Measurements from ENCODE around the gene FZD2. TPM values are rescaled to one million over a fixed set of nuclear protein-coding genes. Genes with fewer than 3 reads are reported as not detected.
A peak's percentile ranks its signal among the peaks of the same experiment; 100 is the strongest.

Gene FZD2
- total RNA-seq, 1 donor from 2014 or later = 56.6 TPM

DNA sequence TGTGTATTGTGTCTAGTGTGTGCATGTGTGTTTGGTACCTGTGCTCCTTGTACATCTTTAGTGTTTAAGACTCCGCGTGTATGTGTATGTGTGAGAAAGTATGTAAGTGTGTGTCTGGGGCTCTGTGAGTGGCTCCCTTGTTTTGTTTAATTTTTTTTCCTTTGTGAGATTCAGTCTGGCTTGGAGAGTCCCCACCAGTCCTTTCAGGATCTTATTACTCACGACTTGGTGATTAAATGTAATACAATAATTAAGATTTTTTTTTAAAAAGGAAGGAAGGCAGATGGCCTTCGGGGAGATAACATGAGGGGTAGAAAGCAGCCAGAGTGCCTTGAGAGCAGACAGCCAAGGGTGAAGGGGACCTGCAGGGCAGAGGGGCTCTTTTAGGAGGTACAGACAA, 33.9 kb downstream of the FZD2 start:
- H3K36me3 Mint-ChIP-seq = no peaks in the 10 kb centered on the region
- no peak overlapping the region for H2AFZ ChIP-seq (replicated peaks)

DNA sequence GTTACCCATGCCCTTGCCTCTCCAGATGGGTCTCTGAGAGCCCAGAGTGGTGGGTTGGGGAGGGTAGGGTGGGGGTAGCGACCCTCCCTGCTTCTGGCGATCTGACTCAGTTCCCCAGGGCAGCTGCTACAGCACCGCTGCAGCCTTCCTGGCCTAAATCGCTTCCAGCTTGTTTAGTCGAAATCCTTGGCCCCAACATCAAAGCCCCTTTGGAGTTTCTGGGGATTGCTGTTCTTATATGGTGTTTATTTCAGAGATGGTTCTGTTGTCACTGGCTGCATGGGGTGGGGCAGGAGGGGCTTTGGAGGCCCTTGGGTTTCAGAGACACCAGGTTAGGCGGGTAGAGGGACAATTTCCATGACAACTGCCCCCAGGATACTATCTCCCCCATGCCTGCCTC, 35.9 kb downstream of the FZD2 start:
- DNase-seq (ENCODE audit: low spot score) = no peak
- H3K9me3 ChIP-seq (ENCODE audit: low read depth) = no peaks in the 10 kb centered on the region
- no peaks in the 10 kb centered on the region for H3K36me3 ChIP-seq
- no peaks in the 10 kb centered on the region for H4K20me1 ChIP-seq (ENCODE audit: low read depth)
- H3K4me2 ChIP-seq = no peak overlapping the region
- H3K27me3 ChIP-seq = no peaks in the 10 kb centered on the region
- H2AFZ ChIP-seq (replicated peaks) = no peak overlapping the region
- Mint-ChIP-seq H3K9me3 (no peaks in the 10 kb centered on the region), H3K4me1 (peaks cover 10% of the 10 kb centered on the region), H3K4me3 (no peak overlapping the region), H3K36me3 (no peaks in the 10 kb centered on the region), H3K27me3 (ENCODE audit: insufficient read depth, low read depth) (peaks cover 9% of the 10 kb centered on the region), H3K27ac (no peak overlapping the region)
- H3K4me3 ChIP-seq = no peak overlapping the region
- H3F3A ChIP-seq (ENCODE audit: low read depth) = peaks cover 19% of the 10 kb centered on the region
- H3K9ac ChIP-seq = no peak overlapping the region
- no peaks in the 10 kb centered on the region for H3K4me1 ChIP-seq
- H3K79me2 ChIP-seq (ENCODE audit: low read depth) = no peaks in the 10 kb centered on the region
- no peak for TF ChIP-seq EZH2phosphoT487 (IDR thresholded peaks at IDR 0.05)
- H3K27ac ChIP-seq = no peak overlapping the region

More for the DNA sequence above, 33.9 kb downstream of the FZD2 start:
- Histone ChIP-seq H3K4me1 (no peaks in the 10 kb centered on the region), H3K27me3 (no peaks in the 10 kb centered on the region), H4K20me1 (ENCODE audit: low read depth) (no peaks in the 10 kb centered on the region), H3K4me3 (no peak overlapping the region), H3F3A (ENCODE audit: low read depth) (peaks cover 19% of the 10 kb centered on the region), H3K79me2 (ENCODE audit: low read depth) (no peaks in the 10 kb centered on the region), H3K9me3 (ENCODE audit: low read depth) (no peaks in the 10 kb centered on the region), H3K9ac (no peak overlapping the region), H3K36me3 (no peaks in the 10 kb centered on the region), H3K27ac (no peak overlapping the region), H3K4me2 (no peak overlapping the region)
- H3K4me1 Mint-ChIP-seq = peaks cover 15% of the 10 kb centered on the region
- DNase-seq (ENCODE audit: low spot score) = no peak
- no peak overlapping the region for H3K27ac Mint-ChIP-seq
- H3K27me3 Mint-ChIP-seq (ENCODE audit: insufficient read depth, low read depth) = peaks cover 2% of the 10 kb centered on the region
- H3K4me3 Mint-ChIP-seq = no peak overlapping the region
- no peaks in the 10 kb centered on the region for H3K9me3 Mint-ChIP-seq
- TF ChIP-seq CTCF (IDR thresholded peaks at IDR 0.05) (no peak), EZH2phosphoT487 (IDR thresholded peaks at IDR 0.05) (no peak), EZH2 (IDR thresholded peaks at IDR 0.05) (no peak)

DNA sequence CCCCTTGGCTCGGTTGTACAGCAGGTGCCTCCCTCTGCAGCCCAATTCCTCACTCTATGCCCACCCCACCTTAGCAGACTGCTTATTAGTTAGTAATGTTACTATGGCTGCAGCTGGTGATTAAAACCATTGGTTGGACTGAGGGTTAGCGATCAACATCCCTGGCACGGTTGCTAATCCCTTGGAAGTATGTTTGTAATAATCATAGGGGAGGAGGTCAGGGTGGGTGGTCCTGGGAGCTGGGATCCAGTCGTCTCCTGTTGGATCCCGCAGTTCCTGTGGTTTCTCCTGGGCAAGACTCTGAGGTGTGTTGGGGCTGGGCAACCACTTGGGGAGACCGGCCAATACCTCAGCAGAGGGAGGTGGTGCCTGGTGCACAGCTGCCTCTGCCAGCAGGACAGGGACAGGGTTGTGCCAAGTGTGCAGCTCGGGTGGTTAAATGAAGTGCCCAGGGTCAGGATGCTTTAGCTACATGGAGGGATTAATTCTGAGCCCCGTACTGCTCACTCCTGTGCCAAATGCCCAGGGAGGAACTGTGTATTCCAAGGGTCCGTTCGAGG, 38.0 kb downstream of the FZD2 start:
- H3K4me1 Mint-ChIP-seq = peaks cover 27% of the 10 kb centered on the region
- Histone ChIP-seq H2AFZ (replicated peaks) (no peak overlapping the region), H3K9ac (no peak overlapping the region), H3F3A (ENCODE audit: low read depth) (peaks cover 22% of the 10 kb centered on the region), H3K4me3 (no peak overlapping the region), H3K79me2 (ENCODE audit: low read depth) (no peaks in the 10 kb centered on the region), H3K36me3 (no peaks in the 10 kb centered on the region), H3K4me1 (peaks cover 13% of the 10 kb centered on the region), H3K27ac (no peak overlapping the region), H3K9me3 (ENCODE audit: low read depth) (no peaks in the 10 kb centered on the region), H3K27me3 (no peaks in the 10 kb centered on the region), H3K4me2 (no peak overlapping the region), H4K20me1 (ENCODE audit: low read depth) (no peaks in the 10 kb centered on the region)
- no peak overlapping the region for H3K27ac Mint-ChIP-seq
- no peak overlapping the region for H3K4me3 Mint-ChIP-seq
- no peaks in the 10 kb centered on the region for H3K36me3 Mint-ChIP-seq
- H3K9me3 Mint-ChIP-seq = no peaks in the 10 kb centered on the region
- H3K27me3 Mint-ChIP-seq (ENCODE audit: insufficient read depth, low read depth) = peaks cover 9% of the 10 kb centered on the region
- TF ChIP-seq EZH2 (IDR thresholded peaks at IDR 0.05) (no peak), CTCF (IDR thresholded peaks at IDR 0.05) (no peak), EZH2phosphoT487 (IDR thresholded peaks at IDR 0.05) (no peak)
- no peak for DNase-seq (ENCODE audit: low spot score)

GRCh38 chr17:44598329-44598728, 41.0 kb downstream of the FZD2 start:
- H3K27me3 ChIP-seq = no peaks in the 10 kb centered on the region
- Mint-ChIP-seq H3K9me3 (no peaks in the 10 kb centered on the region), H3K27me3 (ENCODE audit: insufficient read depth, low read depth) (peaks cover 10% of the 10 kb centered on the region), H3K27ac (peak overlapping the region; percentile 60), H3K36me3 (no peaks in the 10 kb centered on the region), H3K4me3 (no peak overlapping the region), H3K4me1 (peaks cover 35% of the 10 kb centered on the region)
- no peaks in the 10 kb centered on the region for H3K36me3 ChIP-seq
- no peak overlapping the region for H2AFZ ChIP-seq (replicated peaks)
- no peak overlapping the region for H3K27ac ChIP-seq
- H3F3A ChIP-seq (ENCODE audit: low read depth) = peaks cover 11% of the 10 kb centered on the region
- no peak overlapping the region for H3K4me3 ChIP-seq
- no peak for TF ChIP-seq EZH2 (IDR thresholded peaks at IDR 0.05)
- no peak for TF ChIP-seq CTCF (IDR thresholded peaks at IDR 0.05)
- no peak for TF ChIP-seq EZH2phosphoT487 (IDR thresholded peaks at IDR 0.05)
- no peak overlapping the region for H3K4me2 ChIP-seq
- no peaks in the 10 kb centered on the region for H3K79me2 ChIP-seq (ENCODE audit: low read depth)
- peaks cover 16% of the 10 kb centered on the region for H3K4me1 ChIP-seq
- H3K9me3 ChIP-seq (ENCODE audit: low read depth) = no peaks in the 10 kb centered on the region
- no peak for DNase-seq (ENCODE audit: low spot score)
- no peaks in the 10 kb centered on the region for H4K20me1 ChIP-seq (ENCODE audit: low read depth)
- H3K9ac ChIP-seq = no peak overlapping the region
